DOHH2 (cell line): ENCODE results near the gene MICAL3.

ENCODE experiments used
- H3F3A ChIP-seq: fragments of 200-600 bp; sonication (generic), shearing (Covaris generic); 2 replicates; pipeline ENCODE4 v1.6.0; 2016; ENCODE audit warnings: antibody characterized with exemption, mild to moderate bottlenecking; ENCODE audit not compliant: control insufficient read depth, insufficient read depth
- H3K27ac ChIP-seq: fragments of 200-600 bp; sonication (generic); 2 replicates; pipeline ENCODE4 v1.5.1; 2014; ENCODE audit warnings: low read depth, mild to moderate bottlenecking, low read length, moderate library complexity
- H3K27me3 ChIP-seq: fragments of 200-600 bp; sonication (generic); 2 replicates; pipeline ENCODE4 v1.6.1; 2014; ENCODE audit warnings: mild to moderate bottlenecking, low read length, mixed read lengths; ENCODE audit not compliant: control insufficient read depth
- H3K36me3 ChIP-seq: fragments of 200-600 bp; sonication (generic); 2 replicates; pipeline ENCODE4 v1.6.1; 2014; ENCODE audit warnings: mild to moderate bottlenecking, low read length, moderate library complexity, mixed read lengths; ENCODE audit not compliant: control insufficient read depth
- H3K4me1 ChIP-seq: fragments of 200-600 bp; sonication (generic); 2 replicates; pipeline ENCODE4 v1.6.1; 2014; ENCODE audit warnings: mild to moderate bottlenecking, low read length, mixed read lengths; ENCODE audit not compliant: control insufficient read depth
- H3K4me2 ChIP-seq: fragments of 200-600 bp; sonication (generic); 2 replicates; pipeline ENCODE4 v1.6.0; 2014; ENCODE audit warnings: mild to moderate bottlenecking, low read length, moderate library complexity
- H3K4me3 ChIP-seq: fragments of 200-600 bp; sonication (generic); 2 replicates; pipeline ENCODE4 v1.5.1; 2014; ENCODE audit warnings: mild to moderate bottlenecking, low read length, mixed read lengths
- H3K79me2 ChIP-seq: fragments of 200-600 bp; sonication (generic); 2 replicates; pipeline ENCODE4 v1.6.1; 2014; ENCODE audit warnings: mild to moderate bottlenecking, low read length, mixed read lengths; ENCODE audit not compliant: control insufficient read depth
- H3K9me2 ChIP-seq: fragments of 200-600 bp; sonication (generic); replicated peaks from 2 replicates; pipeline ENCODE4 v1.6.1; 2014; ENCODE audit warnings: mild to moderate bottlenecking, low read length, mixed read lengths; ENCODE audit not compliant: control insufficient read depth
- H3K9me3 ChIP-seq: fragments of 200-600 bp; sonication (generic); 2 replicates; pipeline ENCODE4 v1.6.1; 2014; ENCODE audit warnings: antibody characterized with exemption, low read length, mixed read lengths; ENCODE audit not compliant: control insufficient read depth, insufficient read depth
- H4K20me1 ChIP-seq: fragments of 200-600 bp; sonication (generic); 2 replicates; pipeline ENCODE4 v1.6.0; 2014; ENCODE audit warnings: low read depth, mild to moderate bottlenecking, antibody characterized with exemption, low read length, moderate library complexity; ENCODE audit not compliant: control insufficient read depth, insufficient read depth
- EZH2phosphoT487 ChIP-seq: fragments of 200-600 bp; sonication (generic); IDR thresholded peaks from 2 replicates; pipeline ENCODE4 v1.6.1; 2017; ENCODE audit warnings: borderline replicate concordance, mild to moderate bottlenecking, antibody characterized with exemption, low read length, moderate library complexity, mixed read lengths
- TF ChIP-seq, protein P1 (sequence below): fragments of 200-600 bp; sonication (generic); IDR thresholded peaks from one replicate; pipeline ENCODE4 v1.5.1; 2014; ENCODE audit warnings: antibody characterized with exemption, mild to moderate bottlenecking, low read depth, low read length; ENCODE audit not compliant: poor library complexity, severe bottlenecking

Gene MICAL3

DNA sequence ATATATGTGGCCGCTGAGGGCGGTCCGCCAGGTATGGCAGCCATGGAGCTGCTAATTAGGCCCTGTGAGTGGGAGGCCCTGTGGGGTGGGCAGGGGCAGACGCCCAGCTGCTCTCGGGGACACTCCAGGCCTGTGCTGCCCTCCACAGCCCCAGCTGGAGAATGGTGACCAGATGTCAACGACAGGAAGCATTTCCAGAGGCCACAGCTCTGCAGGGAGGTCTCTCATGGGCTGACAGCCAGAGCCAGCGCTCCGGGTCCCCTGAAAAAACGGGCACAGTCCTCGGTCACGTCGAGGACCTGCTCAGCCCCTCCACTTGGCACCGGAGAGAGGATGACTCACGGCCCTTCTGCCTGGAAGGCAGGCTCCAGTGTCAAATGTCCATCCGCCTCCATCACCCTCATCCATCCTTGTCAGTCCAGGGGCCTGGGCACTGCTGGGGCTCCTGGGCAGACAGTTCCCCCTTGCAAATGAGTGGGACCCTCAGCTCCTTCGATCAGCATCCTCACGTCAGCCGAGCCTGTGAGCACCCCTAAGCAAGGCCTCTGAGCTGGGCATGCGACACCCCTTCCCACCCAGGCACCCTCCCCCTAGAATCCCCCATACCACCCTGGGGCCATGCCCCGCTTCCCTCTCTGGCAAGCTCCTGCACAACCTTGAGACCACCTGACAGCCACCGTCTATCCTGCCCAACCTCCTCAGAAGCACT is 252.0 kb downstream of the MICAL3 start:
- Histone ChIP-seq H3K36me3 (peaks cover 8% of the 10 kb centered on the region; the same call in 1 of the 2 replicates), H3K4me2 (peak overlapping the region; percentile 95), H3K9me3 (no peaks in the 10 kb centered on the region), H3K79me2 (peaks cover 63% of the 10 kb centered on the region), H3F3A (peaks cover 11% of the 10 kb centered on the region), H3K4me3 (peak overlapping the region; percentile 72), H3K27me3 (no peaks in the 10 kb centered on the region), H3K9me2 (no peaks in the 10 kb centered on the region), H3K4me1 (peaks cover 52% of the 10 kb centered on the region), H4K20me1 (peaks cover 14% of the 10 kb centered on the region), H3K27ac (no peak overlapping the region)
- TF ChIP-seq, protein P1, sequence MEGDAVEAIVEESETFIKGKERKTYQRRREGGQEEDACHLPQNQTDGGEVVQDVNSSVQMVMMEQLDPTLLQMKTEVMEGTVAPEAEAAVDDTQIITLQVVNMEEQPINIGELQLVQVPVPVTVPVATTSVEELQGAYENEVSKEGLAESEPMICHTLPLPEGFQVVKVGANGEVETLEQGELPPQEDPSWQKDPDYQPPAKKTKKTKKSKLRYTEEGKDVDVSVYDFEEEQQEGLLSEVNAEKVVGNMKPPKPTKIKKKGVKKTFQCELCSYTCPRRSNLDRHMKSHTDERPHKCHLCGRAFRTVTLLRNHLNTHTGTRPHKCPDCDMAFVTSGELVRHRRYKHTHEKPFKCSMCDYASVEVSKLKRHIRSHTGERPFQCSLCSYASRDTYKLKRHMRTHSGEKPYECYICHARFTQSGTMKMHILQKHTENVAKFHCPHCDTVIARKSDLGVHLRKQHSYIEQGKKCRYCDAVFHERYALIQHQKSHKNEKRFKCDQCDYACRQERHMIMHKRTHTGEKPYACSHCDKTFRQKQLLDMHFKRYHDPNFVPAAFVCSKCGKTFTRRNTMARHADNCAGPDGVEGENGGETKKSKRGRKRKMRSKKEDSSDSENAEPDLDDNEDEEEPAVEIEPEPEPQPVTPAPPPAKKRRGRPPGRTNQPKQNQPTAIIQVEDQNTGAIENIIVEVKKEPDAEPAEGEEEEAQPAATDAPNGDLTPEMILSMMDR, result no peak
- TF ChIP-seq EZH2phosphoT487, result no peak

DNA sequence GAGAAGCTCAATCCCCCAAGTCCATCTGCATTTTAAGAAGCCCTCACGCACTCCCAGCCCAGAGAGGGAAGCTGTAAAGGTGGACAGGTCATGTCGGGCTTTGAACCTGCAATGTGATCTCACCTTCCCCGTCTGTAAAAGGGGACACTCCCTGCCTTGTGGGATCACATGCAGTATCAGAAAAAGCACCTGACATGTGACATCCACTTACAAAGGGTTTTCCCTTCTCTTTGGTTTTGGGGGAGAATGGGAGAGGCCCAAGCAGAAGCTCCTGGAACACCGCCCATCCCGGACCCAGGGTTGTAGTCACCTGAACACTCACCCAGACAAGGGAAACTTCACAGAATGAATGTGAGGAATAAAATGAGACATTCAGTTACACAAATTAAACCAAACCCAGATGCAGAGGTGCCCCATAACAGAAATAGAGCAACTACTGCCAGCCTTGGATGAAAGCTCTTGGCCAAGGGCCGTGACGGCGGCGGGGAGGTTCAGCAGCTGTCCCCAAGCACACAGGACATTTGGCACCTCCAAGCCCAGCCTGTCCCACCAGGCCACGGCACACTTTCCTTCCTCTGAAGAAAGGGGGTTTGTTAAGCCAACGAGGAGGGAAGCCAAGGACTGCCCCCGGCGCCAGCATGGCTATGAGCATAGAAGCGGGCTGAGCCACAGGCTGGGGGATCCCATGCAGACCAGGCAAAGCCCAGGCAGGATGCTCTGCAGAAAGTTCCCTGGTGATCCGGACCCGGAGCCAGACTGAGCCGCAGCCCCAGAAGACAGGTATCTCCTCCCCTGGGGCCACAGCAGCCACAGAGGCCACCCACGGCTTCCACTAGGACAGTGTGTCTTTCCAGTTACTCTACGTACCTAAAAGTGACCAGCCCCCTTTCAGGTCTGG is 253.9 kb downstream of the MICAL3 start:
- Histone ChIP-seq H3K36me3 (peaks cover 8% of the 10 kb centered on the region; the same call in 1 of the 2 replicates), H3K79me2 (peaks cover 76% of the 10 kb centered on the region), H3K27me3 (no peaks in the 10 kb centered on the region), H3K27ac (no peak overlapping the region), H4K20me1 (peaks cover 16% of the 10 kb centered on the region), H3K4me3 (no peak overlapping the region), H3F3A (peaks cover 10% of the 10 kb centered on the region), H3K4me2 (no peak overlapping the region), H3K9me2 (no peaks in the 10 kb centered on the region), H3K4me1 (peaks cover 39% of the 10 kb centered on the region), H3K9me3 (no peaks in the 10 kb centered on the region)
- no peak for TF ChIP-seq EZH2phosphoT487
- TF ChIP-seq, protein P1, result no peak

DNA sequence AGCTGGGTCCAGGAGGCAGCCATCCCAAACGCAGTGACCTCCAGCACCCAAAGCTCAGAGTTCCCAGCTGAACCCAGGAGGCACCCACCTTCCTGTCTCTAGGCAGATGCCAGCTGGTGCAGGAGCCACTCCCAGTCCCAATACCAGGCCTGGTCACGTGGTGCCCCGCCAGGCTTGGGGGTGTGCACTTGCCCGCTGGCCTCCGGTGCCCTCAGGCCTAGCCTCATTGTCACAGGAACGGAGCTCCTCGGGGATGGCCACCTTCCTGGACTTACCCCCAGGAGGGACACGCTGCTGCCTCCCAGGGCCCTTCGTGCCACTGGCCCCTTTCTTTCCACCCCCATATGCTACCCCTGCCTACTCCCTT is 254.7 kb downstream of the MICAL3 start:
- TF ChIP-seq, protein P1, result no peak
- TF ChIP-seq EZH2phosphoT487, result no peak
- peaks cover 16% of the 10 kb centered on the region for H4K20me1 ChIP-seq
- H3K79me2 ChIP-seq, result peaks cover 84% of the 10 kb centered on the region
- peaks cover 8% of the 10 kb centered on the region; the same call in 1 of the 2 replicates for H3K36me3 ChIP-seq
- H3F3A ChIP-seq, result peaks cover 3% of the 10 kb centered on the region
- no peaks in the 10 kb centered on the region for H3K27me3 ChIP-seq
- no peak overlapping the region for H3K4me3 ChIP-seq
- H3K9me3 ChIP-seq, result no peaks in the 10 kb centered on the region
- H3K4me2 ChIP-seq, result no peak overlapping the region
- no peaks in the 10 kb centered on the region for H3K9me2 ChIP-seq
- H3K4me1 ChIP-seq, result peaks cover 32% of the 10 kb centered on the region
- no peak overlapping the region for H3K27ac ChIP-seq
